WI38 (cell line): ENCODE results near the gene SYCP2.

Experiments used
- H3K4me3 ChIP-seq: 2 replicates; pipeline ENCODE4 v1.5.1; 2011; ENCODE audit warnings: low read depth, mild to moderate bottlenecking, control low read depth, low read length
- CTCF ChIP-seq: IDR thresholded peaks from 2 replicates; pipeline ENCODE4 v1.5.1; 2012; ENCODE audit warnings: low read depth, mild to moderate bottlenecking, control low read depth, low read length

Gene SYCP2

GRCh38 chr20:59873409-59873808, 60.0 kb downstream of the SYCP2 start:
- no peak overlapping the region for H3K4me3 ChIP-seq
- TF ChIP-seq CTCF = no peak

GRCh38 chr20:59871096-59871495, 62.3 kb downstream of the SYCP2 start:
- H3K4me3 ChIP-seq = no peak overlapping the region
- TF ChIP-seq CTCF = no peak

- no peak overlapping the region for H3K4me3 ChIP-seq
- no peak for TF ChIP-seq CTCF
Measured at GRCh38 chr20:59866338-59866737, 67.1 kb downstream of the SYCP2 start.

- no peak for TF ChIP-seq CTCF
Measured at GRCh38 chr20:59864726-59865125, 68.7 kb downstream of the SYCP2 start.

GRCh38 chr20:59863058-59863457, 70.4 kb downstream of the SYCP2 start:
- TF ChIP-seq CTCF = no peak
- no peak overlapping the region for H3K4me3 ChIP-seq

More at GRCh38 chr20:59864726-59865125, 68.7 kb downstream of the SYCP2 start:
- H3K4me3 ChIP-seq = no peak overlapping the region

GRCh38 chr20:59861401-59861800, 72.0 kb downstream of the SYCP2 start:
- H3K4me3 ChIP-seq = no peak overlapping the region
- no peak for TF ChIP-seq CTCF

GRCh38 chr20:59858425-59858824, 75.0 kb downstream of the SYCP2 start:
- H3K4me3 ChIP-seq = no peak overlapping the region
- no peak for TF ChIP-seq CTCF
